ENCODE results near the gene OR8S1. TPM values are rescaled to one million over a fixed set of nuclear protein-coding genes. Genes with fewer than 3 reads are reported as not detected.
"Not testable (repeated sequence)": the region's sequence is repeated elsewhere in the genome, so short reads cannot be mapped to it uniquely, and the experiment has no call there.

OR8S1 gene
- total RNA-seq, 2 donors from 2014 or later = not detected

- H3K27ac ChIP-seq (ENCODE audit: low read depth, low read length); H3K36me3 ChIP-seq (ENCODE audit: control insufficient read depth, insufficient read depth, low read length); H3K4me1 ChIP-seq (ENCODE audit: control insufficient read depth, insufficient read depth, low read length); H3K4me1 Mint-ChIP-seq; H3K36me3 Mint-ChIP-seq (ENCODE audit: low read depth); H3K27me3 ChIP-seq (ENCODE audit: control insufficient read depth, insufficient read depth, low read length, poor library complexity, severe bottlenecking); H3K27me3 Mint-ChIP-seq (ENCODE audit: insufficient read depth); H3K27ac Mint-ChIP-seq; H3K9me3 ChIP-seq (ENCODE audit: control insufficient read depth, low read length); H3K9ac ChIP-seq (ENCODE audit: extremely low read depth, low read length, poor library complexity, severe bottlenecking); H3K4me3 ChIP-seq (ENCODE audit: low read length); H3K4me3 Mint-ChIP-seq: not testable (repeated sequence)
- 72 to 80% methylated on average over 1 to 11 of the region's 11 CpGs for WGBS, 2 experiments (ENCODE audit: insufficient coverage in 1 of 2, insufficient read length in 1 of 2)
- H3K9me3 Mint-ChIP-seq = peaks cover 33% of the 10 kb centered on the region
- peak; percentile 78 for DNase-seq
These were observed 28.4 kb downstream of the OR8S1 start for GRCh38 chr12:48553666-48554343.

- H3K27me3 ChIP-seq (ENCODE audit: control insufficient read depth, insufficient read depth, low read length, poor library complexity, severe bottlenecking) = no peaks in the 10 kb centered on the region
- no peaks in the 10 kb centered on the region for H3K36me3 ChIP-seq (ENCODE audit: control insufficient read depth, insufficient read depth, low read length)
- no peak overlapping the region for H3K27ac Mint-ChIP-seq
- H3K4me3 ChIP-seq (ENCODE audit: low read length) = no peak overlapping the region
- 86 to 89% methylated on average over 6 of the region's 6 CpGs for WGBS, 2 experiments (ENCODE audit: insufficient coverage in 1 of 2, insufficient read length in 1 of 2)
- no peaks in the 10 kb centered on the region for H3K9me3 ChIP-seq (ENCODE audit: control insufficient read depth, low read length)
- no peak overlapping the region for H3K9ac ChIP-seq (ENCODE audit: extremely low read depth, low read length, poor library complexity, severe bottlenecking)
- no peak for TF ChIP-seq CTCF (conservative IDR thresholded peaks at IDR 0.05)
- H3K4me1 ChIP-seq (ENCODE audit: control insufficient read depth, insufficient read depth, low read length) = no peaks in the 10 kb centered on the region
- no peaks in the 10 kb centered on the region for H3K4me1 Mint-ChIP-seq
- no peak overlapping the region for H3K27ac ChIP-seq (ENCODE audit: low read depth, low read length)
- H3K27me3 Mint-ChIP-seq (ENCODE audit: insufficient read depth) = no peaks in the 10 kb centered on the region
- DNase-seq = peak; percentile 58
- no peaks in the 10 kb centered on the region for H3K36me3 Mint-ChIP-seq (ENCODE audit: low read depth)
- H3K9me3 Mint-ChIP-seq = peaks cover 21% of the 10 kb centered on the region
- no peak overlapping the region for H3K4me3 Mint-ChIP-seq
These were observed 31.2 kb downstream of the OR8S1 start for GRCh38 chr12:48556631-48557030.

DNA sequence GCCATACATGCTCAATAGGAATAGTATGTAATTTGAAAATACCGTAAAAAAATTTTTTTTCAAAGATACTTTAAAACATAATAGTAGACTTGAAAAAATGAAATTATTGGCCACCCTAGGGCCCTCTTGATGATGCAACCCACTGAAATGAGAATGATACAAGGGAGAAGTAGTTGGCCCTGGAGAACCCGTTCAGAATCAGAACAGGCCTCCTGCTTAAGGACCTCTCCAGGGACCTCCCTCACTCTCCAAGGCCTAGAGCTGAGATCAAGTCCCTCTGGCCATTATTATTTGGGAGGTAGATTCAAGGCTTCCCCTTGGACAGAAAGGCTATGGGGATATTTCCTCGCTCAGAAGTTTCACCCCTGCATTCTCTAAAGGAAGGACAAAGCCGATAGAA lies 32.5 kb downstream of the OR8S1 start:
- Mint-ChIP-seq H3K36me3 (ENCODE audit: low read depth) (no peaks in the 10 kb centered on the region), H3K4me1 (no peaks in the 10 kb centered on the region), H3K9me3 (peaks cover 11% of the 10 kb centered on the region), H3K27ac (no peak overlapping the region), H3K27me3 (ENCODE audit: insufficient read depth) (no peaks in the 10 kb centered on the region), H3K4me3 (no peak overlapping the region)
- Histone ChIP-seq H3K9me3 (ENCODE audit: control insufficient read depth, low read length) (no peaks in the 10 kb centered on the region), H3K9ac (ENCODE audit: extremely low read depth, low read length, poor library complexity, severe bottlenecking) (no peak overlapping the region), H3K4me3 (ENCODE audit: low read length) (no peak overlapping the region), H3K4me1 (ENCODE audit: control insufficient read depth, insufficient read depth, low read length) (no peaks in the 10 kb centered on the region), H3K27ac (ENCODE audit: low read depth, low read length) (no peak overlapping the region), H3K27me3 (ENCODE audit: control insufficient read depth, insufficient read depth, low read length, poor library complexity, severe bottlenecking) (peaks cover 6% of the 10 kb centered on the region), H3K36me3 (ENCODE audit: control insufficient read depth, insufficient read depth, low read length) (no peaks in the 10 kb centered on the region)
- TF ChIP-seq CTCF (conservative IDR thresholded peaks at IDR 0.05) = no peak
- no peak for DNase-seq
- 88 to 94% methylated on average over 2 to 3 of the region's 4 CpGs for WGBS, 2 experiments (ENCODE audit: insufficient coverage in 1 of 2, insufficient read length in 1 of 2)

DNA sequence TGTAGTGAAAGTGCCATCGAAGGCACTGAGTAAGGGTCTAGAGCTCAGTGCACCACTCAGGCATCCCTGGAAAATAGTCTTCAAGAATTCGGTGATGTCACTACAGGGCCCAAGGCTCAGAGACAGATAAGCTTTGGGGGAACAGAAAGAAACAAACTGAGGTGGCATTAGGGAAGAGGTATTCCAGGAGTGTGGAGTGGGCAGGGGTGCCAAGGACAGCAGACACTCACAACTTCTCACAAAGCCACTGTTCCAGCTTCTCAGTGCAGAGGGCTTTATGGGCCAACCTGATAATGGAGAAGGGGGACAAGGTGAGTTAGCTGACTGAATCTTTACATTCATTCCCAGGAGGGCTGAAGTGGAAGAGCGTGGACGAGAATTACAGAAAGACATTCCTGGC lies 42.3 kb downstream of the OR8S1 start:
- Histone ChIP-seq H3K27ac (ENCODE audit: low read depth, low read length) (no peak overlapping the region), H3K4me3 (ENCODE audit: low read length) (no peak overlapping the region), H3K36me3 (ENCODE audit: control insufficient read depth, insufficient read depth, low read length) (no peaks in the 10 kb centered on the region), H3K9me3 (ENCODE audit: control insufficient read depth, low read length) (no peaks in the 10 kb centered on the region), H3K9ac (ENCODE audit: extremely low read depth, low read length, poor library complexity, severe bottlenecking) (no peak overlapping the region), H3K27me3 (ENCODE audit: control insufficient read depth, insufficient read depth, low read length, poor library complexity, severe bottlenecking) (peaks cover 4% of the 10 kb centered on the region), H3K4me1 (ENCODE audit: control insufficient read depth, insufficient read depth, low read length) (no peaks in the 10 kb centered on the region)
- H3K9me3 Mint-ChIP-seq = no peaks in the 10 kb centered on the region
- H3K4me1 Mint-ChIP-seq = no peaks in the 10 kb centered on the region
- H3K4me3 Mint-ChIP-seq = no peak overlapping the region
- H3K27me3 Mint-ChIP-seq (ENCODE audit: insufficient read depth) = peaks cover 6% of the 10 kb centered on the region
- no peak for DNase-seq
- TF ChIP-seq CTCF (conservative IDR thresholded peaks at IDR 0.05) = no peak
- no peaks in the 10 kb centered on the region for H3K36me3 Mint-ChIP-seq (ENCODE audit: low read depth)
- 87 to 95% methylated on average over 4 of the region's 4 CpGs for WGBS, 2 experiments (ENCODE audit: insufficient coverage in 1 of 2, insufficient read length in 1 of 2)
- H3K27ac Mint-ChIP-seq = no peak overlapping the region
